Epithelial cell of esophagus (primary cell): Measurements from ENCODE around the gene STAT5B.
A peak's percentile ranks its signal among the peaks of the same experiment; 100 is the strongest.
"Not testable (repeated sequence)": the region's sequence is repeated elsewhere in the genome, so short reads cannot be mapped to it uniquely, and the experiment has no call there.

Experiments
- DNase-seq: peaks from one replicate; pipeline ENCODE4 v3.0.0; 2010; ENCODE audit warnings: low read depth
- H3K4me3 ChIP-seq: 2 replicates; pipeline ENCODE4 v1.5.1; 2011; ENCODE audit warnings: mild to moderate bottlenecking, low read length, control low read depth
- CTCF ChIP-seq: IDR thresholded peaks from 2 replicates; pipeline ENCODE4 v1.5.1; 2011; ENCODE audit warnings: low read depth, mild to moderate bottlenecking, low read length, control low read depth, inconsistent platforms; ENCODE audit not compliant: insufficient read depth; ENCODE audit errors: missing control alignments

The STAT5B gene

GRCh38 chr17:42225646-42226045 is 50.5 kb downstream of the STAT5B start:
- no peak for TF ChIP-seq CTCF
- no peak for DNase-seq
- no peak overlapping the region for H3K4me3 ChIP-seq

- no peak for TF ChIP-seq CTCF
- no peak overlapping the region for H3K4me3 ChIP-seq
- DNase-seq, result no peak
Observed at GRCh38 chr17:42224651-42225050, 51.5 kb downstream of the STAT5B start.

GRCh38 chr17:42221886-42222745 is 54.1 kb downstream of the STAT5B start:
- peak; percentile 64 for DNase-seq
- peak; percentile 71 for TF ChIP-seq CTCF
- H3K4me3 ChIP-seq, result no peak overlapping the region

GRCh38 chr17:42219280-42219679 is 56.9 kb downstream of the STAT5B start:
- not testable (repeated sequence) for DNase-seq, H3K4me3 ChIP-seq

GRCh38 chr17:42214156-42214555 is 62.0 kb downstream of the STAT5B start:
- no peak for TF ChIP-seq CTCF
- no peak for DNase-seq
- H3K4me3 ChIP-seq, result no peak overlapping the region

GRCh38 chr17:42212382-42212781 is 63.8 kb downstream of the STAT5B start:
- DNase-seq, result no peak
- no peak for TF ChIP-seq CTCF
- no peak overlapping the region for H3K4me3 ChIP-seq

- not testable (repeated sequence) for DNase-seq, H3K4me3 ChIP-seq
Observed at GRCh38 chr17:42211921-42212341, 64.3 kb downstream of the STAT5B start.

GRCh38 chr17:42210046-42210445 is 66.1 kb downstream of the STAT5B start:
- no peak for DNase-seq
- no peak for TF ChIP-seq CTCF
- H3K4me3 ChIP-seq, result no peak overlapping the region

GRCh38 chr17:42206153-42206612 is 70.0 kb downstream of the STAT5B start:
- not testable (repeated sequence) for DNase-seq, H3K4me3 ChIP-seq
